GM12875 (cell line): ENCODE data around the gene ETF1.

Experiments
- H3K4me3 ChIP-seq: one replicate; pipeline ENCODE4 v1.5.1; 2011; ENCODE audit warnings: low read depth, low read length, control low read depth
- TF ChIP-seq, protein P1 (sequence below): IDR thresholded peaks from 2 replicates; pipeline ENCODE4 v1.5.1; 2011; ENCODE audit warnings: low read depth, mild to moderate bottlenecking, control low read depth, inconsistent platforms, low read length, moderate library complexity, borderline replicate concordance; ENCODE audit not compliant: insufficient read depth

ETF1 gene

DNA sequence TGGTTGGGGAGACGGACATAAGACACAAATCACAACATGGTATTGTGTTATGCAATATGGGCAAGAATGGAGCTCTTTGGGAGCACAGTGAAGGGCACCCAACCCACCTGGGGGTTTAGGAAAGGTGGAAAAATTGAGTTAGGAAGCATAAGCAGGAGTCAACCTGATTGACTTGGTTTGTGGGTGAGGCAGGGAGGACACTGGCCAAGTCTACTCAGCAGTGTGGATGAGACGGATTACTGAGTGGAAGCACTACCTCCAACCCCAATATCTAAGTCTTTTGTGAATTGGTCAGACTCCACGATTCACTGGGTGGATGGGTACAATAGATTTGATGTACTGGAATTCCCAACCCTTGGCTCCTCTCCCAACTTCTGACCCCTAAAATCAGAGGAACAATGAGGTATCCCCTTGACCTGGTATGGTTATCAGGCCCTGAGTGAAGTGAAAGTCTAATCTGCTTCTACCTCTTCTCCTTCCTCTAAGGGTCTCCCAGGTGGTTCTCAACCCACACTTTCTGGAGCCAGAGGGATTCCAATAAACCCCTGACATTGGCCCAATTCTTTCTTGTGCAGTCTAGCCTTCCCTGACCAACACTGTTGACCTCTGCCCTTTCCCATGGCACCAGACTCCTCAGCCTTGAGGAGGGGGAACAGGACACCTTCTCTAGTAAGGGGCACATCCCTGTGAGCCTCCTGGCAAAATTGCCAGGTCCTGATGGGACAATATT is 72.5 kb downstream of the ETF1 start:
- TF ChIP-seq, protein P1, sequence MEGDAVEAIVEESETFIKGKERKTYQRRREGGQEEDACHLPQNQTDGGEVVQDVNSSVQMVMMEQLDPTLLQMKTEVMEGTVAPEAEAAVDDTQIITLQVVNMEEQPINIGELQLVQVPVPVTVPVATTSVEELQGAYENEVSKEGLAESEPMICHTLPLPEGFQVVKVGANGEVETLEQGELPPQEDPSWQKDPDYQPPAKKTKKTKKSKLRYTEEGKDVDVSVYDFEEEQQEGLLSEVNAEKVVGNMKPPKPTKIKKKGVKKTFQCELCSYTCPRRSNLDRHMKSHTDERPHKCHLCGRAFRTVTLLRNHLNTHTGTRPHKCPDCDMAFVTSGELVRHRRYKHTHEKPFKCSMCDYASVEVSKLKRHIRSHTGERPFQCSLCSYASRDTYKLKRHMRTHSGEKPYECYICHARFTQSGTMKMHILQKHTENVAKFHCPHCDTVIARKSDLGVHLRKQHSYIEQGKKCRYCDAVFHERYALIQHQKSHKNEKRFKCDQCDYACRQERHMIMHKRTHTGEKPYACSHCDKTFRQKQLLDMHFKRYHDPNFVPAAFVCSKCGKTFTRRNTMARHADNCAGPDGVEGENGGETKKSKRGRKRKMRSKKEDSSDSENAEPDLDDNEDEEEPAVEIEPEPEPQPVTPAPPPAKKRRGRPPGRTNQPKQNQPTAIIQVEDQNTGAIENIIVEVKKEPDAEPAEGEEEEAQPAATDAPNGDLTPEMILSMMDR, result no peak
- no peak overlapping the region for H3K4me3 ChIP-seq

DNA sequence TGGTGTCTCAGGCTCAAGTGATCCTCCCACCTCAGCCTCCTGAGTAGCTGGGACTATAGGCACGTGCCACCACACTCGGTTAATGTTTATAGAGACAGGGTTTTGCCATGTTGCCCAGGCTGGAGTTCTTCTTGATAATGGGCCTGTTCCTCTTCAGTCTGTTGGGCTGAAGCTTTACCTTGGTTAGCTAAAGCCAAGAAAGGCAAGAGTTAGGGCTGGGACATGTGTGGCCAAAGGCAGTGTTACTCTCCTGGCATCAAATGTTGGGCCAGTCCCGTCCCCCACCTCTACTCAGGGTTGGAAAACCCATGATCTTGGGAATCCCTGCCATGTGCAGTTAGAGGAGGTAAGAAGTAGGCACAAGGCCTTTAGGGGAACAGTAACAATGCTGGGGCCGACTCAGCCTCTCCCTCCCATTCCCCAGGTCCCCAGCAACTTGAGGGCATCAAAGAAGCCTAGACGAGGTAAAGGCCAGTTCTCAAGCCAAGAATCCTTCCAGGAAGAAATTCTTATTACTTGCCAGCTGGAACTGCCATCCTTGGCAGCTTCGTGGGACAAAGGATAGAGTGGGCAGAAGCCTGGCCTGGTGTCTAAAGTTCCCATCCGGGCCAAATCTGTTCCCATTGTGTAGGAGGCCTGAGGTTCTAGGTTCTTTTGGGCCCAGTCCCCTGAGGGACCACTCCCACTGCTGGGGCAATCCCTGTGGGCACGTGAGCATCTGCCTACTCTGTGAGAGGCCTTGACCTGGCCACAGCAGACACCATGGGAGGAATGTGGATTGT is 73.3 kb downstream of the ETF1 start:
- TF ChIP-seq, protein P1, result no peak
- H3K4me3 ChIP-seq, result no peak overlapping the region

DNA sequence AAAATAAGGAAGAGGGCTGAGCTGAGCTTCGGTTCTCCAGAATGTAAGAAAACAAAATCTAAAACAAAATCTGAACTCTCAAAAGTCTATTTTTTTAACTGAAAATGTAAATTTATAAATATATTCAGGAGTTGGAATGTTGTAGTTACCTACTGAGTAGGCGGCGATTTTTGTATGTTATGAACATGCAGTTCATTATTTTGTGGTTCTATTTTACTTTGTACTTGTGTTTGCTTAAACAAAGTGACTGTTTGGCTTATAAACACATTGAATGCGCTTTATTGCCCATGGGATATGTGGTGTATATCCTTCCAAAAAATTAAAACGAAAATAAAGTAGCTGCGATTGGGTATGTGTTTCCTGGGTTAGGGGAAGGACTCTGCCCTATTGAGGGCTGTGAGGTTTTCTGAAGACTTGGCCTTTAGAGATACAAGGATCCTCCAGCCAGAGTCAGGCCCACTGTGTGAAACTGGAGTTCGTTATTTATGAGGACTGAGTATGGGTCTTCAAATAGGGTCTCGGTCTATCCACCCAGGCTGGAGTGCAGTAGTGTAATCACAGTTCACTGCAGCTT is 74.0 kb downstream of the ETF1 start:
- H3K4me3 ChIP-seq, result no peak overlapping the region
- TF ChIP-seq, protein P1, result no peak

DNA sequence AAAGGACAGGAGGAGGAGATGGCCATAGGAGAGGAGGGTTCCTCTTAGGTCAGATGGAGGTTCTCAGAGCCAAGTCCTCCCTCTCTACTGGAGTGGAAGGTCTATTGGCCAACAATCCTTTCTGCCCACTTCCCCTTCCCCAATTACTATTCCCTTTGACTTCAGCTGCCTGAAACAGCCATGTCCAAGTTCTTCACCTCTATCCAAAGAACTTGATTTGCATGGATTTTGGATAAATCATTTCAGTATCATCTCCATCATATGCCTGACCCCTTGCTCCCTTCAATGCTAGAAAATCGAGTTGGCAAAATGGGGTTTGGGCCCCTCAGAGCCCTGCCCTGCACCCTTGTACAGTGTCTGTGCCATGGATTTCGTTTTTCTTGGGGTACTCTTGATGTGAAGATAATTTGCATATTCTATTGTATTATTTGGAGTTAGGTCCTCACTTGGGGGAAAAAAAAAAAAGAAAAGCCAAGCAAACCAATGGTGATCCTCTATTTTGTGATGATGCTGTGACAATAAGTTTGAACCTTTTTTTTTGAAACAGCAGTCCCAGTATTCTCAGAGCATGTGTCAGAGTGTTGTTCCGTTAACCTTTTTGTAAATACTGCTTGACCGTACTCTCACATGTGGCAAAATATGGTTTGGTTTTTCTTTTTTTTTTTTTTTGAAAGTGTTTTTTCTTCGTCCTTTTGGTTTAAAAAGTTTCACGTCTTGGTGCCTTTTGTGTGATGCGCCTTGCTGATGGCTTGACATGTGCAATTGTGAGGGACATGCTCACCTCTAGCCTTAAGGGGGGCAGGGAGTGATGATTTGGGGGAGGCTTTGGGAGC is 74.7 kb downstream of the ETF1 start:
- TF ChIP-seq, protein P1, result no peak
- H3K4me3 ChIP-seq, result no peak overlapping the region

DNA sequence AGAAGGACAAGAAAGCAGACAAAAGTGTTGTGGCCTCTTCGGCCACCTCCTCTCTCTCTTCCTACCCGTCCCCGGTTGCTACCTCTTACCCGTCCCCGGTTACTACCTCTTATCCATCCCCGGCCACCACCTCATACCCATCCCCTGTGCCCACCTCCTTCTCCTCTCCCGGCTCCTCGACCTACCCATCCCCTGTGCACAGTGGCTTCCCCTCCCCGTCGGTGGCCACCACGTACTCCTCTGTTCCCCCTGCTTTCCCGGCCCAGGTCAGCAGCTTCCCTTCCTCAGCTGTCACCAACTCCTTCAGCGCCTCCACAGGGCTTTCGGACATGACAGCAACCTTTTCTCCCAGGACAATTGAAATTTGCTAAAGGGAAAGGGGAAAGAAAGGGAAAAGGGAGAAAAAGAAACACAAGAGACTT is 75.3 kb downstream of the ETF1 start:
- H3K4me3 ChIP-seq, result no peak overlapping the region

DNA sequence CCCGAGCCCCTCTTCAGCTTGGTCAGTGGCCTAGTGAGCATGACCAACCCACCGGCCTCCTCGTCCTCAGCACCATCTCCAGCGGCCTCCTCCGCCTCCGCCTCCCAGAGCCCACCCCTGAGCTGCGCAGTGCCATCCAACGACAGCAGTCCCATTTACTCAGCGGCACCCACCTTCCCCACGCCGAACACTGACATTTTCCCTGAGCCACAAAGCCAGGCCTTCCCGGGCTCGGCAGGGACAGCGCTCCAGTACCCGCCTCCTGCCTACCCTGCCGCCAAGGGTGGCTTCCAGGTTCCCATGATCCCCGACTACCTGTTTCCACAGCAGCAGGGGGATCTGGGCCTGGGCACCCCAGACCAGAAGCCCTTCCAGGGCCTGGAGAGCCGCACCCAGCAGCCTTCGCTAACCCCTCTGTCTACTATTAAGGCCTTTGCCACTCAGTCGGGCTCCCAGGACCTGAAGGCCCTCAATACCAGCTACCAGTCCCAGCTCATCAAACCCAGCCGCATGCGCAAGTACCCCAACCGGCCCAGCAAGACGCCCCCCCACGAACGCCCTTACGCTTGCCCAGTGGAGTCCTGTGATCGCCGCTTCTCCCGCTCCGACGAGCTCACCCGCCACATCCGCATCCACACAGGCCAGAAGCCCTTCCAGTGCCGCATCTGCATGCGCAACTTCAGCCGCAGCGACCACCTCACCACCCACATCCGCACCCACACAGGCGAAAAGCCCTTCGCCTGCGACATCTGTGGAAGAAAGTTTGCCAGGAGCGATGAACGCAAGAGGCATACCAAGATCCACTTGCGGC is 75.9 kb downstream of the ETF1 start:
- TF ChIP-seq, protein P1, result no peak
- H3K4me3 ChIP-seq, result no peak overlapping the region

More for the DNA sequence above, 75.3 kb downstream of the ETF1 start:
- TF ChIP-seq, protein P1, result no peak
